Peyer's patch (tissue), 4 donors: Measurements from ENCODE around the gene FDX2.

Experiments
- POLR2A ChIP-seq, 2 donors: fragments of 450-650 bp; IDR thresholded peaks; one replicate each; pipeline ENCODE4 v1.5.1; 2017; ENCODE audit warnings: antibody characterized with exemption in 2 of 2, mild to moderate bottlenecking in 2 of 2, moderate library complexity in 2 of 2
- TF ChIP-seq, protein P1 (sequence below), 6 experiments: fragments of 450-650 bp in 4 of 6; fragments of 200-600 bp in 2 of 6; sonication (generic) in 1 of 6; IDR thresholded peaks; one replicate each; pipeline ENCODE4 v1.5.1; 2017 to 2019; ENCODE audit warnings: antibody characterized with exemption in 6 of 6, mild to moderate bottlenecking in 3 of 6, moderate library complexity in 1 of 6

DNA sequence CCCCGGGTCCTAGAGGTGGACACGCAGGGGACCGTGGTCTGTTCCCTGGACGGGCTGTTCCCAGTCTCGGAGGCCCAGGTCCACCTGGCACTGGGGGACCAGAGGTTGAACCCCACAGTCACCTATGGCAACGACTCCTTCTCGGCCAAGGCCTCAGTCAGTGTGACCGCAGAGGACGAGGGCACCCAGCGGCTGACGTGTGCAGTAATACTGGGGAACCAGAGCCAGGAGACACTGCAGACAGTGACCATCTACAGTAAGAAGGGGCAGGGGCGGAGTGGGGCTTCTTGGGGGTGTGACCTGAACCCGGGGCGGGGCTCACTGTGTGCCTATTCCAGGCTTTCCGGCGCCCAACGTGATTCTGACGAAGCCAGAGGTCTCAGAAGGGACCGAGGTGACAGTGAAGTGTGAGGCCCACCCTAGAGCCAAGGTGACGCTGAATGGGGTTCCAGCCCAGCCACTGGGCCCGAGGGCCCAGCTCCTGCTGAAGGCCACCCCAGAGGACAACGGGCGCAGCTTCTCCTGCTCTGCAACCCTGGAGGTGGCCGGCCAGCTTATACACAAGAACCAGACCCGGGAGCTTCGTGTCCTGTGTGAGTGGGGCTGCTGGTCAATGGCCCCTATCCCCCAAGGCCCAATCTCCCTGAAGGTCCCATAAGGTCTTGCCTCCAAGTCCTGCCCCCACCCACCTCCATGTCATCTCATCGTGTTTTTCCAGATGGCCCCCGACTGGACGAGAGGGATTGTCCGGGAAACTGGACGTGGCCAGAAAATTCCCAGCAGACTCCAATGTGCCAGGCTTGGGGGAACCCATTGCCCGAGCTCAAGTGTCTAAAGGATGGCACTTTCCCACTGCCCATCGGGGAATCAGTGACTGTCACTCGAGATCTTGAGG lies 31.5 kb downstream of the FDX2 start:
- TF ChIP-seq POLR2A (IDR thresholded peaks at IDR 0.05): no peak
- TF ChIP-seq, protein P1, sequence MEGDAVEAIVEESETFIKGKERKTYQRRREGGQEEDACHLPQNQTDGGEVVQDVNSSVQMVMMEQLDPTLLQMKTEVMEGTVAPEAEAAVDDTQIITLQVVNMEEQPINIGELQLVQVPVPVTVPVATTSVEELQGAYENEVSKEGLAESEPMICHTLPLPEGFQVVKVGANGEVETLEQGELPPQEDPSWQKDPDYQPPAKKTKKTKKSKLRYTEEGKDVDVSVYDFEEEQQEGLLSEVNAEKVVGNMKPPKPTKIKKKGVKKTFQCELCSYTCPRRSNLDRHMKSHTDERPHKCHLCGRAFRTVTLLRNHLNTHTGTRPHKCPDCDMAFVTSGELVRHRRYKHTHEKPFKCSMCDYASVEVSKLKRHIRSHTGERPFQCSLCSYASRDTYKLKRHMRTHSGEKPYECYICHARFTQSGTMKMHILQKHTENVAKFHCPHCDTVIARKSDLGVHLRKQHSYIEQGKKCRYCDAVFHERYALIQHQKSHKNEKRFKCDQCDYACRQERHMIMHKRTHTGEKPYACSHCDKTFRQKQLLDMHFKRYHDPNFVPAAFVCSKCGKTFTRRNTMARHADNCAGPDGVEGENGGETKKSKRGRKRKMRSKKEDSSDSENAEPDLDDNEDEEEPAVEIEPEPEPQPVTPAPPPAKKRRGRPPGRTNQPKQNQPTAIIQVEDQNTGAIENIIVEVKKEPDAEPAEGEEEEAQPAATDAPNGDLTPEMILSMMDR (IDR thresholded peaks at IDR 0.05): no peak
